Right renal cortex interstitium (tissue), 3 donors: ENCODE measurements around the gene HPD. TPM values are rescaled to one million over a fixed set of nuclear protein-coding genes. Genes with fewer than 3 reads are reported as not detected.

Experiments
- DNase-seq, 3 donors: peaks; one replicate each; pipeline ENCODE4 v3.0.0-alpha.2; 2013; ENCODE audit warnings: low read depth in 3 of 3, low spot score in 2 of 3
- polyA plus RNA-seq, 3 donors: library from polyadenylated mRNA; unstranded; fragments of 120-200 nt; gene quantifications; one replicate each; pipeline ENCODE4 v1.2.1, GENCODE V29; 2013; ENCODE audit not compliant: insufficient read length in 3 of 3

HPD gene
- polyA plus RNA-seq, 3 donors = 1.5 to 4.7 (median 3.9) TPM

- DNase-seq = no peak
Measured at GRCh38 chr12:121829250-121829918, 29.3 kb downstream of the HPD start.

GRCh38 chr12:121828826-121829225, 29.8 kb downstream of the HPD start:
- DNase-seq = no peak

- DNase-seq = no peak
Measured at GRCh38 chr12:121828306-121828705, 30.4 kb downstream of the HPD start.

GRCh38 chr12:121827351-121828099, 31.1 kb downstream of the HPD start:
- no peak for DNase-seq

GRCh38 chr12:121826318-121827150, 32.1 kb downstream of the HPD start:
- DNase-seq = no peak

- DNase-seq = no peak
Measured at GRCh38 chr12:121825041-121825523, 33.6 kb downstream of the HPD start.

GRCh38 chr12:121823727-121824115, 34.9 kb downstream of the HPD start:
- no peak for DNase-seq

- no peak for DNase-seq
Measured at GRCh38 chr12:121823101-121823726, 35.4 kb downstream of the HPD start.

GRCh38 chr12:121822393-121823100, 36.1 kb downstream of the HPD start:
- DNase-seq = no peak

- DNase-seq = no peak
Measured at GRCh38 chr12:121820056-121820455, 38.6 kb downstream of the HPD start.

- DNase-seq = no peak
Measured at GRCh38 chr12:121819212-121819949, 39.3 kb downstream of the HPD start.

GRCh38 chr12:121817648-121818043, 41.0 kb downstream of the HPD start:
- no peak for DNase-seq

GRCh38 chr12:121816925-121817647, 41.6 kb downstream of the HPD start:
- no peak for DNase-seq

GRCh38 chr12:121815263-121815662, 43.4 kb downstream of the HPD start:
- DNase-seq = no peak

GRCh38 chr12:121814429-121815119, 44.1 kb downstream of the HPD start:
- no peak for DNase-seq

GRCh38 chr12:121813951-121814350, 44.7 kb downstream of the HPD start:
- no peak for DNase-seq

- no peak for DNase-seq
Measured at GRCh38 chr12:121812921-121813896, 45.5 kb downstream of the HPD start.
